SK-N-MC (cell line): ENCODE measurements around the gene LIN28B.

Source experiments
- DNase-seq: peaks from one replicate; pipeline ENCODE4 v3.0.0-alpha.2; 2011; ENCODE audit warnings: low read depth, low spot score
- H3K27ac ChIP-seq: fragments of 200-600 bp; sonication (generic); 2 replicates; pipeline ENCODE4 v1.5.1; 2016; ENCODE audit warnings: mixed run types
- H3K36me3 ChIP-seq: fragments of 200-600 bp; sonication (generic); 2 replicates; pipeline ENCODE4 v1.6.1; 2017; ENCODE audit warnings: antibody characterized with exemption, low read length, mixed read lengths; ENCODE audit not compliant: insufficient read depth
- H3K4me3 ChIP-seq: fragments of 200-600 bp; sonication (generic); 2 replicates; pipeline ENCODE4 v1.5.1; 2016
- H3K9ac ChIP-seq: fragments of 200-600 bp; sonication (generic); 2 replicates; pipeline ENCODE4 v1.8.0; 2017; ENCODE audit warnings: mixed run types, mixed read lengths; ENCODE audit not compliant: insufficient read length
- H3K9me3 ChIP-seq: fragments of 200-600 bp; sonication (generic); 2 replicates; pipeline ENCODE4 v1.6.1; 2017; ENCODE audit warnings: low read depth, mild to moderate bottlenecking, antibody characterized with exemption, low read length, moderate library complexity, mixed read lengths
- EZH2 ChIP-seq: fragments of 200-600 bp; sonication (generic); IDR thresholded peaks from one replicate; pipeline ENCODE4 v1.6.1; 2017; ENCODE audit warnings: antibody characterized with exemption
- FOXP2 ChIP-seq: optimal IDR thresholded peaks from 2 replicates; pipeline ENCODE3; 2011; ENCODE audit warnings: mild to moderate bottlenecking, moderate library complexity; ENCODE audit not compliant: insufficient read depth; ENCODE audit errors: extremely low read length, control extremely low read depth
- POLR2AphosphoS5 ChIP-seq: IDR thresholded peaks from 2 replicates; pipeline ENCODE4 v1.6.1; 2012; ENCODE audit warnings: mild to moderate bottlenecking, low read depth, low read length, borderline replicate concordance

Gene LIN28B

DNA sequence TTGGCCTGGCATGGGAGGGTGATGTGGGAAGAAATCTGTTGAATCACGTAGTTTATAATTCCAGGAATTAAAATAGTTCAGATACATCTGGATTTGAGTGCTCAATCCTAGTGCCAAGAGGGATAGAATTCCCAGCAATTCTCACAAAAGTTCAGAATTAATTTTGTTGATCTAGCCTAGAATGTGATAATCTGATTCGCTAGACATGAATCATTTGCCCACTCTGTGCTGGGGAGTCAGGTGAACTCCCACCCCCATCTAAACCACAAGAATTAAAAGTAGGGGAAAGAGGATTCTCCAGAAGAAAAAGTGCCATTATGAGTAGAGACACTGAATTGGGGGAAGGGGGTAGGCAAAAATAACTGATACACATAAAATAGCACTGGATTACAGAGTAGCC lies 85.0 kb downstream of the LIN28B start:
- H3K27ac ChIP-seq: peak overlapping the region; percentile 69; the same call in 1 of the 2 replicates
- no peaks in the 10 kb centered on the region for H3K9me3 ChIP-seq
- DNase-seq: no peak
- H3K36me3 ChIP-seq: peaks cover 12% of the 10 kb centered on the region
- TF ChIP-seq POLR2AphosphoS5 (no peak), EZH2 (no peak), FOXP2 (no peak)
- no peak overlapping the region for H3K9ac ChIP-seq
- no peak overlapping the region for H3K4me3 ChIP-seq

DNA sequence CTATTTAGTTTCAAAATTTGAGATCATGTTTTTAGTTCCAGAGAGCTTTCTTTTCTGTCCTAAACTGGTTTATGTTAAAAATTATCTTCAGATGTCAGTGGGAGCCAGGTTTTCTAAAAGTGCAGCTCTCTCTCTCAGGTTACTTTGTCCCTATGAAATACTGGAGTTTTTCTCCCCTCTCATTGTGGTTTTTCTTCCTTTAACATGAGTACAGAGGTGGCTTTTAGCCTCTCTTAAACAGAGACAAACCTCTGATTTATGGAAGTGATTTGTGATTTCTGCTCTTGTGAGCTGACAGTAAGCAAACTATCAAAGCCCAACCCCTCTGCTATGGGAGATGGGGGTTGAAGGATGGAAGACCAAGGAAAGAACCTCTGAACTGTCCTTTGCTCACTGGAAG lies 85.7 kb downstream of the LIN28B start:
- no peak overlapping the region for H3K4me3 ChIP-seq
- no peak overlapping the region for H3K9ac ChIP-seq
- no peaks in the 10 kb centered on the region for H3K9me3 ChIP-seq
- H3K36me3 ChIP-seq: peaks cover 12% of the 10 kb centered on the region
- TF ChIP-seq POLR2AphosphoS5: no peak
- no peak for TF ChIP-seq FOXP2
- no peak for TF ChIP-seq EZH2
- no peak for DNase-seq
- peak overlapping the region; percentile 69 for H3K27ac ChIP-seq

DNA sequence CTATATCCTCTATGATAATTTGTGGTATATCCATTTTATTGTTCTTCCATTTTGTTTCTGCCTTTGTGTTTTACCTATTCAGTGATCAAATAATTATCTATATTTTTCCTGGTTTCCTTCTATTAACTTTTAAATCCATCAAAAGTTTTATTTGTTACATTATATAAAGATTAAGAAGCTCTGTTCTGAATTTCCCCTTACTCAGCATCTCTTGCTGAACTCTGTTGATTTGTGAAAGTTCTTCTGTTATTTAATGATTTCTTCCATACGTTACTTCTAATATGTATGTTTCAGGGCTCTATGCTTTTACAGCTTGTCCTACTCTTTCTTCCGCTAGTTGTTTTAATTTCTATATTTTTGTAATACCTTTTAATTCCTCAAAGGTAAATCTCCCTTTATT lies 87.1 kb downstream of the LIN28B start:
- TF ChIP-seq EZH2 (no peak), FOXP2 (no peak), POLR2AphosphoS5 (no peak)
- no peak overlapping the region for H3K4me3 ChIP-seq
- DNase-seq: no peak
- peaks cover 12% of the 10 kb centered on the region for H3K36me3 ChIP-seq
- H3K9ac ChIP-seq: no peak overlapping the region
- H3K9me3 ChIP-seq: no peaks in the 10 kb centered on the region
- H3K27ac ChIP-seq: 0 out of 2 replicates have a peak overlapping the region, but pooled peaks have one; percentile 9

DNA sequence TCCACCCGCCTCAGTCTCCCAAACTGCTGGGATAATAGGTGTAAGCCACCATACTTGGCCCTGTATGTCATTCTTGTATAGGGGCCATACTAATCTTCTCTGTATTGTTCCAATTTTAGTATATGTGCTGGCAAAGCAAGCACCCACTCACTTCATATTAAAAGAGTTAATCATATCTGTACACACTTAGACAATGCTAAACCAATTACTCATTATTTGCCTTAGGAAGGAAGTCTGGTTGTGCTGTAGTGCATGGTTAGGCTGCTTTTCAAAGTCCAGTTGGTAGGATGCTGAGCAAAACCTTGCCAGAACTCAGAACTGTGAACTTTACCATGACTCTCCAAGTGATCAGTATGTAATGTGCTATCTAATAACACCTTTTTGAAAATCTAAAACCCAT lies 88.6 kb downstream of the LIN28B start:
- no peak for DNase-seq
- Histone ChIP-seq H3K4me3 (no peak overlapping the region), H3K27ac (no peak overlapping the region), H3K9ac (no peak overlapping the region), H3K9me3 (no peaks in the 10 kb centered on the region), H3K36me3 (peaks cover 12% of the 10 kb centered on the region)
- TF ChIP-seq EZH2: no peak
- TF ChIP-seq POLR2AphosphoS5: no peak
- TF ChIP-seq FOXP2: no peak

DNA sequence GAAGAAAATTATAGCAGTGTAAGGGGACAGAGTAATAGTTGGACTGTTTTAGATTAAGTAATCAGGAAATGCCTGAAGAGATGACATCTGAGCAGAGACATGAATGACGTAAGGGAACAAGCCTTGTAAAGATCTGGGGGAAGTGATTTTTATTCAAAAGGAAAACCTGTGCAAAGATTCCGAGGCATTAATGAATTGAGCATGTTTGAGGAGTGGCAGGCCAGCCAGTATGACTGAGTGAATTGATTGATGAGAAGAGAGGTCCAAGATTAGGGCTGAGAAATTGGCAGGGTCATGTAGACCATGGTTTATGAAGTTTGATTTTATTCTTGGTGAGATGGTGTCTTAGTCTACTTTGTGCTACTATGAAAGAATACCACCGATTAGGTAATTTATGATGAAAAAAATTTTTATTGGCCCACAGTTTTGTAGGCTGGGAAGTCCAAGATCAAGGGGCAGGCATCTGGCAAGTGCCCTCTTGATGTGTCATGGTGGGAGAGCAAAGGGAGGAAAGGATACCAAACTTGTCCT lies 95.1 kb downstream of the LIN28B start:
- H3K36me3 ChIP-seq: peaks cover 13% of the 10 kb centered on the region; the same call in 1 of the 2 replicates
- 0 out of 2 replicates have a peak overlapping the region, but pooled peaks have one; percentile 33 for H3K4me3 ChIP-seq
- H3K9me3 ChIP-seq: no peaks in the 10 kb centered on the region
- H3K9ac ChIP-seq: peak overlapping the region; percentile 53
- H3K27ac ChIP-seq: peak overlapping the region; percentile 93
- peak; percentile 62 for DNase-seq
- TF ChIP-seq FOXP2 (no peak), EZH2 (no peak), POLR2AphosphoS5 (no peak)

DNA sequence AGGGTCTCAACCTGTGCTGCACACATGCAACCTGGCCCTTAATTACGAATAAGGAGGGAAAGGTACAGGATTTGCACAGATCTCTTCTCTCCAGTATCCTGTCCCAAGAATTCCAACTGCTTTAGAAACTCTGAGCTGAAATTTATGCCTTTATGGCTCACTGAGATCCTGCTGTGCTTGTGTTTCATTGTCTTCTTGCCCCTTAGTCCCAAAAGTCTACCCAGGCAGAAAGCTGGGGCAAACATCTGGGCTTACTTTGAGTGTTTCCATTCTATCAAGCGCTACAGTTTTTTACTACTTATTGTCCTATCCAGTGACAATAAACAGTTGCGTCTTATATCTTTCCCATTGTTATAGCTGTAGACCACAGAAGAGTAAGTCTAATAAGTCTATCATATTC lies 99.7 kb downstream of the LIN28B start:
- Histone ChIP-seq H3K36me3 (peaks cover 19% of the 10 kb centered on the region), H3K27ac (peak overlapping the region; percentile 45; the same call in 1 of the 2 replicates), H3K9ac (no peak overlapping the region), H3K4me3 (no peak overlapping the region), H3K9me3 (no peaks in the 10 kb centered on the region)
- TF ChIP-seq FOXP2 (no peak), EZH2 (no peak), POLR2AphosphoS5 (no peak)
- no peak for DNase-seq

DNA sequence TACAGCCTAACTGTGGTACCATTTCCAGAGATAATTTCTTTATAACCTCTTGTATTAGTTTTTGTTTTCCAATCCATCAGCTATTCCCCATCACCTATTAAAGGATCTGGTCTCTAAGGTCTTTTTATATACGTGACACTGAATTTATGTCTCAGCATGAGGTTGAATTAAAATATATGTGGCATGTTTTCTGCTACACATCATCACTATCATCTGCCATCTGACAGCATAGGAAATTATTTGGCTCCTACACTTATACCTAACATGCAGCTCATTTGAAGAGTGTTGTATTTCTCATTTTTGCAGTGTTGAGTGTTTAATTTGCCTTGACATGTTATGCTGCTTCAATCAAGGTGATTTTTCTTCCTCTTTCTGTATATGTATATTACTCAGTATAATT lies 100.3 kb downstream of the LIN28B start:
- Histone ChIP-seq H3K36me3 (peaks cover 19% of the 10 kb centered on the region), H3K4me3 (no peak overlapping the region), H3K9me3 (no peaks in the 10 kb centered on the region), H3K9ac (no peak overlapping the region), H3K27ac (no peak overlapping the region)
- TF ChIP-seq EZH2: no peak
- no peak for TF ChIP-seq POLR2AphosphoS5
- no peak for TF ChIP-seq FOXP2
- no peak for DNase-seq

DNA sequence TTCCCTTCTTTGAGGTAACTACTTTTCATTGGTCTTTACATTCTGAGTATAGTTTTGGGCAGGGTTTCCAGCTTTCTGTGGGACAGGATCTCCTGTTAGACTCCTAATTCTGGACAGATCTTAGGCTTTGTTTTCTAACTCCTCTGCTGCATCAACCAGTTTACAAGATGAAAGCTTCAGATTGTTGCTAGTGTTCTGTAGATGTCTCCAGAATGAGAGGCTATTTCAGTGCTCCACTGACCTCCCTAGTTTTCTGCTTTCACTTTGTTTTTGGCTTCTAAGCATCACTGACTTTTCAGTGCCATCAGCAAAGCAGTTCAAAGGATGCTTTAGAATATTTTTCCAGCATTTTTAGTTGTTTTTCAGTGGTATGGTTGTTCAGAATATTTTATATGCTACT lies 101.4 kb downstream of the LIN28B start:
- H3K36me3 ChIP-seq: peaks cover 19% of the 10 kb centered on the region
- H3K9me3 ChIP-seq: no peaks in the 10 kb centered on the region
- no peak for DNase-seq
- no peak for TF ChIP-seq POLR2AphosphoS5
- H3K9ac ChIP-seq: no peak overlapping the region
- H3K4me3 ChIP-seq: no peak overlapping the region
- H3K27ac ChIP-seq: no peak overlapping the region

DNA sequence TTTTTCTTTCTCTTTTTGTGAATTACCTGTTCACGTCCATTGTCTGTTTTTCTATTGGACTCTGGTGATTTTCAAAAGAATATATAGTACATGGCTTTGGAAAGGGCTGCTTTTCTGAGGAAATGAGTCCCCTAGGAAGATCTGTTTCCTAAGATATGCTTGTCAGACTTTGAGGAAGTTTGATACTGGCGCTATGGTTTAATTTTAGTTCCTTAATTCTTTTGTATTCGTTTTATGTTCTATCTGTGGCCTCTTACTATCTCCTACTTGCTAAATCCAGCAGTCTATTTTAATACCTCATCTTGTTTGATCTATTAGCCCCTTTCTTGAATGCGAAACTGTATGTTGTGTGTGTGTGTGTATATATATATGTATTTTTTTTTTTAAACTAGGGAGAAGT lies 101.9 kb downstream of the LIN28B start:
- no peaks in the 10 kb centered on the region for H3K9me3 ChIP-seq
- no peak overlapping the region for H3K9ac ChIP-seq
- no peak for TF ChIP-seq POLR2AphosphoS5
- no peak for TF ChIP-seq EZH2
- no peak for TF ChIP-seq FOXP2
- no peak for DNase-seq
- H3K27ac ChIP-seq: no peak overlapping the region
- H3K36me3 ChIP-seq: peaks cover 19% of the 10 kb centered on the region
- no peak overlapping the region for H3K4me3 ChIP-seq
